H1 (cell line): ENCODE measurements around the gene MAP7. TPM values are rescaled to one million over a fixed set of nuclear protein-coding genes. Genes with fewer than 3 reads are reported as not detected.

ENCODE experiments used
- polyA plus RNA-seq, 7 experiments: library from polyadenylated mRNA; depleted of rRNA in 3 of 7; stranded (reverse) in 5 of 7; unstranded in 2 of 7; fragments of >200 nt in 5 of 7; fragments of 200-250 nt in 2 of 7; gene quantifications; 1 replicate in 5 of 7; 2 replicates in 1 of 7; 4 replicates in 1 of 7; pipeline versions ENCODE4 v1.2.1 to v1.2.3, GENCODE V29; 2011 to 2013; ENCODE audit warnings: missing spikeins in 2 of 7, mixed read lengths in 2 of 7
- small RNA-seq: library from polyadenylated mRNA; stranded (forward); fragments of <200 nt; extraction: miRNeasy Mini kit (QIAGEN cat#:217004); gene quantifications from one replicate; pipeline ENCODE3, GENCODE V24; 2013; ENCODE audit not compliant: insufficient read depth
- total RNA-seq: library from RNA; stranded (reverse); fragmentation: NEBNext Ultra II Directional; extraction: Animal tissue kit (Norgen Biotek cat#: 25700); gene quantifications from 2 replicates; pipeline ENCODE4 v1.2.1, GENCODE V29; 2021

Gene MAP7
- total and polyA plus RNA-seq, 2 of the 8 experiments (the other 6 are each of a cell fraction or from before 2014, with no cell fraction given) = 13.5 to 66.9 TPM

Small RNAs within 50 kb of the gene (small RNA-seq; reads per million reads assigned to genes)
- gene AL023284.1 (not detected), gene NDUFS5P1 (not detected)

Other genes starting within 250 kb of the MAP7 start
- gene MAP3K5, start 242.1 kb upstream of the MAP7 start, total RNA-seq = 2.4 and 2.6 TPM in 2 replicates
- gene MAP3K5, start 242.1 kb upstream of the MAP7 start, polyA plus RNA-seq (2011; rRNA removed) = 0.41 and 0.63 TPM in 2 replicates